Right ventricle myocardium inferior (tissue), 1 donor: Measurements from ENCODE around the gene ATP2B2. TPM values are rescaled to one million over a fixed set of nuclear protein-coding genes. Genes with fewer than 3 reads are reported as not detected.

Experiments used
- ATAC-seq: fragments of 200-7000 bp; cut with Tn5 transposase; one replicate; pipeline ENCODE4 v1.9.1; 2020; ENCODE audit warnings: mild to moderate bottlenecking, moderate library complexity
- DNase-seq: peaks from one replicate; pipeline ENCODE4 v3.0.0; 2021; ENCODE audit errors: missing footprints
- intact Hi-C: fragments of 100-400 bp; cut with DNase I; formaldehyde crosslinking; loops from one replicate; pipeline ENCODE4 v1.11.0; 2022
- total RNA-seq: library from RNA; stranded (reverse); fragmentation: NEBNext Ultra II Directional; extraction: Animal tissue kit (Norgen Biotek cat#: 25700); gene quantifications from one replicate; pipeline ENCODE4 v1.2.1, GENCODE V29; 2021
- donor health status: DM: no; HTN: yes; CAD: no; lungs with severe emphysema.

Gene ATP2B2
- total RNA-seq, 1 donor from 2014 or later = 0.14 TPM

GRCh38 chr3:10400749-10401495 lies 104.5 kb downstream of the ATP2B2 start:
- intact Hi-C loops = no loop called here
- DNase-seq = peak; percentile 9
- no peak for ATAC-seq

- DNase-seq (peak; percentile 4), ATAC-seq (no peak)
- intact Hi-C loops = no loop called here
These were observed 105.2 kb downstream of the ATP2B2 start for GRCh38 chr3:10400050-10400748.

GRCh38 chr3:10399634-10400033 lies 105.8 kb downstream of the ATP2B2 start:
- intact Hi-C loops = no loop called here
- ATAC-seq (no peak), DNase-seq (peak; percentile 28)

- ATAC-seq (no peak), DNase-seq (no peak)
- intact Hi-C loops = no loop called here
These were observed 107.0 kb downstream of the ATP2B2 start for GRCh38 chr3:10398341-10398740.

GRCh38 chr3:10397879-10398278 lies 107.5 kb downstream of the ATP2B2 start:
- no peak for DNase-seq
- ATAC-seq = no peak
- intact Hi-C loops = no loop called here

GRCh38 chr3:10396931-10397330 lies 108.5 kb downstream of the ATP2B2 start:
- ATAC-seq = no peak
- intact Hi-C loops = no loop called here
- no peak for DNase-seq

GRCh38 chr3:10396083-10396482 lies 109.3 kb downstream of the ATP2B2 start:
- intact Hi-C loops = no loop called here
- peak; percentile 33 for DNase-seq
- ATAC-seq = no peak

- ATAC-seq (no peak), DNase-seq (peak; percentile 11)
- intact Hi-C loops = no loop called here
These were observed 109.7 kb downstream of the ATP2B2 start for GRCh38 chr3:10395671-10396070.

- ATAC-seq = no peak
- intact Hi-C loops = no loop called here
These were observed 110.2 kb downstream of the ATP2B2 start for GRCh38 chr3:10395196-10395595.

GRCh38 chr3:10394491-10395025 lies 110.8 kb downstream of the ATP2B2 start:
- ATAC-seq (no peak), DNase-seq (no peak)
- intact Hi-C loops = no loop called here

More at GRCh38 chr3:10395196-10395595, 110.2 kb downstream of the ATP2B2 start:
- no peak for DNase-seq

GRCh38 chr3:10393514-10393913 lies 111.9 kb downstream of the ATP2B2 start:
- ATAC-seq = no peak
- intact Hi-C loops = no loop called here
- no peak for DNase-seq

- intact Hi-C loops = no loop called here
- DNase-seq (no peak), ATAC-seq (no peak)
These were observed 112.4 kb downstream of the ATP2B2 start for GRCh38 chr3:10392906-10393461.

- no peak for DNase-seq
These were observed 113.1 kb downstream of the ATP2B2 start for GRCh38 chr3:10392244-10392643.

GRCh38 chr3:10391391-10391790 lies 114.0 kb downstream of the ATP2B2 start:
- intact Hi-C loops = no loop called here
- DNase-seq (peak; percentile 32), ATAC-seq (no peak)

More at GRCh38 chr3:10392244-10392643, 113.1 kb downstream of the ATP2B2 start:
- ATAC-seq = no peak
- intact Hi-C loops = no loop called here

GRCh38 chr3:10390641-10391373 lies 114.6 kb downstream of the ATP2B2 start:
- peak; percentile 25 for DNase-seq
- ATAC-seq = no peak
- intact Hi-C loops = no loop called here

- intact Hi-C loops = no loop called here
- peak; percentile 13 for DNase-seq
- ATAC-seq = no peak
These were observed 115.4 kb downstream of the ATP2B2 start for GRCh38 chr3:10389995-10390394.

- no peak for ATAC-seq
- DNase-seq = no peak
- intact Hi-C loops = no loop called here
These were observed 116.0 kb downstream of the ATP2B2 start for GRCh38 chr3:10389339-10389738.

GRCh38 chr3:10387881-10388609 lies 117.3 kb downstream of the ATP2B2 start:
- DNase-seq (peak; percentile 6), ATAC-seq (no peak)
- intact Hi-C loops = no loop called here
